Esophagus squamous epithelium (tissue), 5 donors: ENCODE results near the gene CCNE1. TPM values are rescaled to one million over a fixed set of nuclear protein-coding genes. Genes with fewer than 3 reads are reported as not detected.

Experiments used
- DNase-seq: peaks from one replicate; lab custom pipeline; 2025; lab: John Stamatoyannopoulos, UW
- H3K27ac ChIP-seq, 4 donors: fragments of 200-600 bp; sonication (generic); one replicate each; pipeline ENCODE4 v1.5.1; 2016 to 2019; ENCODE audit warnings: mild to moderate bottlenecking in 1 of 4
- H3K27me3 ChIP-seq, 4 donors: fragments of 200-600 bp; sonication (generic); 1 replicate in 3 of 4; 2 replicates in 1 of 4; pipeline versions ENCODE4 v1.5.1 to v1.6.0; 2017 to 2021; ENCODE audit warnings: antibody characterized with exemption in 1 of 4
- H3K36me3 ChIP-seq, 3 donors: fragments of 200-600 bp; sonication (generic); one replicate each; pipeline ENCODE4 v1.5.1; 2016 to 2019
- H3K4me1 ChIP-seq, 3 donors: fragments of 200-600 bp; sonication (generic); one replicate each; pipeline ENCODE4 v1.5.1; 2017 to 2019
- H3K4me3 ChIP-seq, 4 donors: fragments of 200-600 bp; sonication (generic); 1 replicate in 3 of 4; 2 replicates in 1 of 4; pipeline ENCODE4 v1.5.1; 2016 to 2019; ENCODE audit warnings: mild to moderate bottlenecking in 2 of 4, moderate library complexity in 1 of 4
- H3K9me3 ChIP-seq, 3 donors: fragments of 200-600 bp; sonication (generic); one replicate each; pipeline ENCODE4 v1.5.1; 2016 to 2019
- POLR2A ChIP-seq, 4 donors: fragments of 450-650 bp; IDR thresholded peaks; one replicate each; pipeline ENCODE4 v1.6.1; 2017; ENCODE audit warnings: antibody characterized with exemption in 4 of 4, mild to moderate bottlenecking in 4 of 4, moderate library complexity in 3 of 4
- WGBS, 2 donors: methylation state at CpG; one replicate each; pipeline ENCODE4 v1.1.5; 2018; 5-methylcytosine and 5-hydroxymethylcytosine counted together
- intact Hi-C: fragments of 100-400 bp; cut with DNase I; formaldehyde crosslinking; loops from one replicate; pipeline ENCODE4 v1.15.0; 2022
- total RNA-seq, 4 donors: library from RNA; depleted of rRNA; stranded (reverse); fragments of >200 nt; gene quantifications; one replicate each; pipeline ENCODE4 v1.1.0, GENCODE V29; 2016
- TF ChIP-seq, protein P1 (sequence below), 6 experiments: fragments of 450-650 bp in 4 of 6; fragments of 200-600 bp in 2 of 6; sonication (generic) in 2 of 6; IDR thresholded peaks; one replicate each; pipeline ENCODE4 v1.5.1; 2016 to 2019; ENCODE audit warnings: antibody characterized with exemption in 6 of 6, mild to moderate bottlenecking in 4 of 6, moderate library complexity in 4 of 6
- donor health status: DM: yes; HTN: yes; CAD: no.

CCNE1 gene
- 1 to 10 TPM; 3.2 to 9.4 (median 5.4) TPM for total RNA-seq

DNA sequence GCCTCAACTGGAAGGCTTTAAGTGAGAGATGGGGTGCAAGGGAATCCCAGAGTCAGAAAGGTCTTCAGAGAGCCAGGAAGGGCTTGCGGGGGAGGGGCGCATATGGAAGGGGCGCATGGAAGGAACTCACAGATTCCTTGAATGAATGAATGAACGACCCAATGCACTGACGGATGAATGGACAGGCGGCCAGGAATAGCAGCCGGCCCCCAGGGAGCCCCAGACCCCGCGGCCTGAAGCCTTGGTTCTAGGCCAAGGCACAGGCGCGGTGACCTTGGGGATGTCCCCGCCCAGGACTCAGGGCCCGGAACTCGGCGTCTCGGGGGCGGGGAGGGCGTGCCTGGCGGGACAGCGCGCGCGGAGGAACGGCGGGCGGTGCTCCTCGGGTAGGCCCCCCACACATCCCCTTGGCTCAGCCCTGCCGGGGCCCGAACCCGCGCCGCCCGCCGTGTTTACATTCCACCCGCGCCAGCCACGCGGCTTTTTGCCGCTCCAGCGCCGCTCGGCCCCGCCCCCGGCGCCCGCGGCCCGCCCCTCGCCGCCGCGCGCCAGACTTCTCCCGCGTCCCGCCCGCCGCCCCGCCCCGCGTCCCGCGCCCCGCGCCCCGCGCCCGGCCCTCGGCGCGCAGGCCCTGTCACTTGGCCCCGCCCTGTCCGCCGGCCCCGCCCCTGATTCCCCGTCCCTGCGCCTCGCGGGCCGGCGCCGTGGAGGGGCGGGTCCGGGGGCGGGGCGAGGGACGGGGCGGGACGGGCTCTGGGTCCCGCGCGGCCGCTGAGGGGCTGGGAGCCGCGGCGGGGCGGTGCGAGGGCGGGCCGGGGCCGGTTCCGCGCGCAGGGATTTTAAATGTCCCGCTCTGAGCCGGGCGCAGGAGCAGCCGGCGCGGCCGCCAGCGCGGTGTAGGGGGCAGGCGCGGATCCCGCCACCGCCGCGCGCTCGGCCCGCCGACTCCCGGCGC, at the start of gene CCNE1:
TSS of gene CCNE1 (plus strand) at position 867 of the 955 bp plus-strand sequence. CDS start 565 bp downstream, outside the sequence.
- Histone ChIP-seq H3K36me3 (no peaks in the 10 kb centered on the region), H3K27ac (peak within 1 kb of the TSS; percentile 76 to 85 (median 80)), H3K9me3 (no peaks in the 10 kb centered on the region), H3K4me3 (peak within 1 kb of the TSS; percentile 49 to 81 (median 64)), H3K4me1 (peaks cover 4 to 28% (median 5%) of the 10 kb centered on the region in 3 donors), H3K27me3 (no peaks in the 10 kb centered on the region)
- intact Hi-C loops: no loop called here
- peak; percentile 32 for DNase-seq
- peak in 1 of 4 donors; percentile 5 for TF ChIP-seq POLR2A (IDR thresholded peaks at IDR 0.05)
- TF ChIP-seq, protein P1, sequence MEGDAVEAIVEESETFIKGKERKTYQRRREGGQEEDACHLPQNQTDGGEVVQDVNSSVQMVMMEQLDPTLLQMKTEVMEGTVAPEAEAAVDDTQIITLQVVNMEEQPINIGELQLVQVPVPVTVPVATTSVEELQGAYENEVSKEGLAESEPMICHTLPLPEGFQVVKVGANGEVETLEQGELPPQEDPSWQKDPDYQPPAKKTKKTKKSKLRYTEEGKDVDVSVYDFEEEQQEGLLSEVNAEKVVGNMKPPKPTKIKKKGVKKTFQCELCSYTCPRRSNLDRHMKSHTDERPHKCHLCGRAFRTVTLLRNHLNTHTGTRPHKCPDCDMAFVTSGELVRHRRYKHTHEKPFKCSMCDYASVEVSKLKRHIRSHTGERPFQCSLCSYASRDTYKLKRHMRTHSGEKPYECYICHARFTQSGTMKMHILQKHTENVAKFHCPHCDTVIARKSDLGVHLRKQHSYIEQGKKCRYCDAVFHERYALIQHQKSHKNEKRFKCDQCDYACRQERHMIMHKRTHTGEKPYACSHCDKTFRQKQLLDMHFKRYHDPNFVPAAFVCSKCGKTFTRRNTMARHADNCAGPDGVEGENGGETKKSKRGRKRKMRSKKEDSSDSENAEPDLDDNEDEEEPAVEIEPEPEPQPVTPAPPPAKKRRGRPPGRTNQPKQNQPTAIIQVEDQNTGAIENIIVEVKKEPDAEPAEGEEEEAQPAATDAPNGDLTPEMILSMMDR (IDR thresholded peaks at IDR 0.05): no peak
- 18% methylated on average over 7 of the region's 125 CpGs; no CpG with 5 or more reads in 1 of the 2 donors for WGBS, 2 donors

DNA sequence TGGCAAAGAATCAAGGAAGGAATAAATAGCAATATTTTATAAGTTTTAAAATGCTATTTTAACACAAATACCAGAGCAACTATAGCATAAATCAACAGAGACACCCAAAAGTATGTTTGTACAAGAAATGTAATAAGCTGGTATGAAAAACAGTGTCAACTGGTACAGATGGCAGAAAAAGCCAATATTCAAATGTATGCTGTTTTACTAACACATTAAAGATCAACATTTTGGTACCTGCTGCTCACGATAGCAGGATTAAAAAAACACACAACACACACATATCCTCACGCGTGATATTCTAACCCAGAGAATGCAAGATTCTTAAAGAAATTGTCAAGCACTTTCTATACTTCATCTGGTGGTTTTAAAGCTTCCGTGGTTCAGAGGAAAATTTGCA, 48.6 kb upstream of the CCNE1 start:
- no peak for TF ChIP-seq POLR2A (IDR thresholded peaks at IDR 0.05)
- TF ChIP-seq, protein P1 (IDR thresholded peaks at IDR 0.05): no peak
- Histone ChIP-seq H3K36me3 (no peaks in the 10 kb centered on the region), H3K27ac (no peak overlapping the region), H3K9me3 (no peaks in the 10 kb centered on the region), H3K4me1 (peaks cover 0 to 8% (median 6%) of the 10 kb centered on the region in 3 donors), H3K4me3 (no peak overlapping the region), H3K27me3 (peaks cover 0 to 18% (median 0%) of the 10 kb centered on the region in 4 donors)
- DNase-seq: no peak
- intact Hi-C loops: no loop called here
- 77% methylated on average over 4 of the region's 4 CpGs for WGBS, 2 donors

DNA sequence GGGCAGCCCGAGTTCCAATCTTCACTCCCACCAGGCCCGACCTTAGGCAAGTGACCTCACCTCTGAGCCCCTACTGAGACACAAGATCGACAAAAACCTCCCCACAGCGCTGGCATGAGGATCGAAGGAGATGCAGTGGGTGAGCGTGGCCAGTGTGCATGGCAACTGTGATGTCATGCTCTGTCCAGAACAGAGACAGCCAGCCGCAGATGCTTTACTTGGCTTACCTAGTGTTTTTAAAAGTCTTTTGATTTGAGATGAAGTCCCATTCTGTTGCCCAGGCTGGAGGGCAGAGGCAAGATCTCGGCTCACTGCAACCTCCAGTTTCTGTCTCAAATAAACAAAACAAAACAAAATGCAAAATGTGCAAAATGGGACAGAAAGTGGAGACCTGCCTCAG, 47.4 kb upstream of the CCNE1 start:
- no peak for DNase-seq
- Histone ChIP-seq H3K4me1 (peaks cover 0 to 8% (median 6%) of the 10 kb centered on the region in 3 donors), H3K9me3 (no peaks in the 10 kb centered on the region), H3K27me3 (peaks cover 0 to 18% (median 0%) of the 10 kb centered on the region in 4 donors), H3K4me3 (no peak overlapping the region), H3K36me3 (no peaks in the 10 kb centered on the region), H3K27ac (no peak overlapping the region)
- 89 to 96% methylated on average over 6 of the region's 8 CpGs for whole genome bisulfite sequencing, 2 donors
- TF ChIP-seq POLR2A (IDR thresholded peaks at IDR 0.05): no peak
- TF ChIP-seq, protein P1 (IDR thresholded peaks at IDR 0.05): no peak
- intact Hi-C loops: no loop called here

DNA sequence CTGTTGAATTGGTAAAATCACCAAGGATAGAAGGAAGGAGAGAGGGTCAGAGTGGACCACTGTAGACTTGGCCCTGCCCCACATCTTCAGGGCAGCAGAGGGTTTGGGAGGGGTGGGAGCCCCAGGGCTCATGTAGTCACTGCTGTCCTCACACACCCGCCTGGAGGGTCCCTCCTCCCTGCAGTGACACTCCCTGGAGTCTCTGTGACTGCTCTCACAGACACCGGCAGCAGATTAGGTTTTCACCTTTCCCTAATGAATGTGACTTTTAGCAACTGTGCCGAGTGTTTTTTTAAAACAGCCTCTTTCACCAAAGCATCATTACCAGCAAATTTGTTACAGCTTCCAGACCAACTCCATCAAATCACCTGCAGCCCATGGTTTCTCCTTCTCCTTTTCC, 45.7 kb upstream of the CCNE1 start:
- peaks cover 0 to 8% (median 0%) of the 10 kb centered on the region in 4 donors for H3K27me3 ChIP-seq
- H3K4me1 ChIP-seq: no peaks in the 10 kb centered on the region
- no peak overlapping the region for H3K27ac ChIP-seq
- no peak for DNase-seq
- intact Hi-C loops: no loop called here
- WGBS, 2 donors: 40 to 50% methylated on average over 3 of the region's 3 CpGs
- no peaks in the 10 kb centered on the region for H3K36me3 ChIP-seq
- no peaks in the 10 kb centered on the region for H3K9me3 ChIP-seq
- no peak for TF ChIP-seq POLR2A (IDR thresholded peaks at IDR 0.05)
- TF ChIP-seq, protein P1 (IDR thresholded peaks at IDR 0.05): no peak
- H3K4me3 ChIP-seq: no peak overlapping the region
